Astrocyte of the spinal cord (primary cell): ENCODE data around the gene RNF175.

Source experiments
- DNase-seq: peaks from one replicate; pipeline ENCODE4 v3.0.0; 2011; ENCODE audit warnings: low read depth, low spot score
- H3K4me3 ChIP-seq: 2 replicates; pipeline ENCODE4 v1.5.1; 2011; ENCODE audit warnings: low read depth, mild to moderate bottlenecking, low read length, moderate library complexity
- in situ Hi-C: cut with HindIII; loops from 2 replicates; pipeline ENCODE4 v1.10.0; 2017; ENCODE audit warnings: low sequenced_read_pairs
- TF ChIP-seq, protein P1 (sequence below): IDR thresholded peaks from 2 replicates; pipeline ENCODE4 v1.5.1; 2012; ENCODE audit warnings: low read depth, mild to moderate bottlenecking, low read length, inconsistent platforms

Gene RNF175

GRCh38 chr4:153780221-153780620 lies 20.4 kb upstream of the RNF175 start:
- H3K4me3 ChIP-seq, result no peak overlapping the region
- TF ChIP-seq, protein P1, sequence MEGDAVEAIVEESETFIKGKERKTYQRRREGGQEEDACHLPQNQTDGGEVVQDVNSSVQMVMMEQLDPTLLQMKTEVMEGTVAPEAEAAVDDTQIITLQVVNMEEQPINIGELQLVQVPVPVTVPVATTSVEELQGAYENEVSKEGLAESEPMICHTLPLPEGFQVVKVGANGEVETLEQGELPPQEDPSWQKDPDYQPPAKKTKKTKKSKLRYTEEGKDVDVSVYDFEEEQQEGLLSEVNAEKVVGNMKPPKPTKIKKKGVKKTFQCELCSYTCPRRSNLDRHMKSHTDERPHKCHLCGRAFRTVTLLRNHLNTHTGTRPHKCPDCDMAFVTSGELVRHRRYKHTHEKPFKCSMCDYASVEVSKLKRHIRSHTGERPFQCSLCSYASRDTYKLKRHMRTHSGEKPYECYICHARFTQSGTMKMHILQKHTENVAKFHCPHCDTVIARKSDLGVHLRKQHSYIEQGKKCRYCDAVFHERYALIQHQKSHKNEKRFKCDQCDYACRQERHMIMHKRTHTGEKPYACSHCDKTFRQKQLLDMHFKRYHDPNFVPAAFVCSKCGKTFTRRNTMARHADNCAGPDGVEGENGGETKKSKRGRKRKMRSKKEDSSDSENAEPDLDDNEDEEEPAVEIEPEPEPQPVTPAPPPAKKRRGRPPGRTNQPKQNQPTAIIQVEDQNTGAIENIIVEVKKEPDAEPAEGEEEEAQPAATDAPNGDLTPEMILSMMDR, result no peak
- in situ Hi-C loops, result no loop called here
- no peak for DNase-seq

DNA sequence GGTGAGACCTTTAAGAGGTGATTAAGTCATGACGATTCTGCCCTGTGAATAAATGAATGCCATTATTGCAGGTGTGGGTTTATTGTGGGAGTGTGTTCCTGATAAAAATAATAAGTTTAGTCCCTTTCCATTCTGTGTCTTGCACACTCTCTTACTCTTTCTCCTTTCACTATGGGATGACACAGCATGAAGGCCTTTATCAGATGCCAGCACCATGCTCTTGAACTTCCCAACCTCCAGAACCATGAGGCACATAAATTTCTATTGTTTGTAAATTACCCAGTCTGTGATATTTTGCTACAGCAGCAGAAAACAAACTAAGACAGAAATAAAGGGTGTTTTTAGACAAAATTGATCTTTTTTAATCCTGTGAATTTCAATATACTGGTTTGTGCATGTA lies 18.6 kb upstream of the RNF175 start:
- TF ChIP-seq, protein P1, result no peak
- DNase-seq, result no peak
- in situ Hi-C loops, result no loop called here
- H3K4me3 ChIP-seq, result no peak overlapping the region

DNA sequence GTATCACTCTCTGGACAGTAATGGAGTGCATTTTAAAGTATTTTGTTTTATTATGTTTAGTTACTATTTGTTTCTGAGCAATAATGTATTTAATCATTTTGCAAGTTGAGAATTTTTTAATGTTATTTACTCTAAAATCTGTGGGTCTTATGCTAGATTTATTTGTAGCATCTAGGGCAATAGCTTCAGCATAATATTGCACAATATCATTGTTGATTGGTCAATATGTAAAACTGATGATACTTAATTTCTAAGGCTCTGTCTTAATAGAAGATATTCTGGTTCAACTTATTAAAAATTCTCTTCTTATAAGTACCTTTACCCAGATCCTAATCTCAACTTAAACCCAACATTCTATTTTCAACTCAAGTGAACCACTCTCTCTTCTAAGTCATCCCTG lies 17.6 kb upstream of the RNF175 start:
- TF ChIP-seq, protein P1, result no peak
- no peak overlapping the region for H3K4me3 ChIP-seq
- no peak for DNase-seq
- in situ Hi-C loops, result no loop called here

GRCh38 chr4:153776601-153777000 lies 16.8 kb upstream of the RNF175 start:
- in situ Hi-C loops, result no loop called here
- H3K4me3 ChIP-seq, result no peak overlapping the region
- TF ChIP-seq, protein P1, result no peak
- DNase-seq, result no peak

DNA sequence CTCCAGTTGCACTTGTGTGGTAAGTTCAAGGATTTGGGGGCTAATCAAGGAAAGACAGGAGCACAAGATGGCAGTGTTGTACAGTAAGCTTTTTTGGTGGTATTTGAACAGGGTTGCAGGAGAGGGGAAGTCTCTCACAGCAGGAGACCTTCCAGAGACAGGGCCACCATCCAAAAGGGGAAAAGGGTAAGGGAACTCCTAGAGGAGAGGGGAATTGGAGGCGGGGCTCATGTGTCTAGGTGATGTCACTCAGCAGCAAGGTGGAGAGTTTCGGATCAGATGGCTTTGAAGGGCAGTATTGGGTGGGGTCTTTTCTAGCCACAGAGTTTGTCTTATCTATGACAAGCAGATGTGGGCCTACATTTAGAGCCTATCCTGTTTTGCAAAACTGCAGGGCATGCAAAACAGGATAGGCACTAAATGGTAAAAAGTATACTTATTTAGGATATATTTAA lies 13.4 kb upstream of the RNF175 start:
- H3K4me3 ChIP-seq, result no peak overlapping the region
- in situ Hi-C loops, result no loop called here
- DNase-seq, result no peak
- TF ChIP-seq, protein P1, result peak; percentile 18

- in situ Hi-C loops, result no loop called here
- no peak for DNase-seq
- TF ChIP-seq, protein P1, result no peak
- H3K4me3 ChIP-seq, result no peak overlapping the region
Measured at GRCh38 chr4:153771046-153771445, 11.2 kb upstream of the RNF175 start.

- in situ Hi-C loops, result no loop called here
- TF ChIP-seq, protein P1, result no peak
- no peak overlapping the region for H3K4me3 ChIP-seq
- no peak for DNase-seq
Measured at GRCh38 chr4:153766758-153767157, 6.9 kb upstream of the RNF175 start.
